ENCODE results near the gene ZBP1.
A peak's percentile ranks its signal among the peaks of the same experiment; 100 is the strongest.

ZBP1 gene

GRCh38 chr20:57653910-57654309 is 33.7 kb upstream of the ZBP1 start:
- FAIRE-seq (no peak), DNase-seq (ENCODE audit: insufficient read length, low spot score) (no peak)
- TF ChIP-seq TAF1 (IDR thresholded peaks at IDR 0.05; ENCODE audit: low read depth, low read length): no peak
- no peak for TF ChIP-seq SPI1 (IDR thresholded peaks at IDR 0.05; ENCODE audit: low read depth, low read length)
- no peak for TF ChIP-seq POU2F2 (IDR thresholded peaks at IDR 0.05; ENCODE audit: low read depth, low read length)
- TF ChIP-seq PAX5 (IDR thresholded peaks at IDR 0.05; ENCODE audit: insufficient read depth, low read length, severe bottlenecking): no peak

GRCh38 chr20:57653546-57653900 is 33.3 kb upstream of the ZBP1 start:
- FAIRE-seq (no peak), DNase-seq (ENCODE audit: insufficient read length, low spot score) (no peak)
- TF ChIP-seq PAX5 (IDR thresholded peaks at IDR 0.05; ENCODE audit: insufficient read depth, low read length, severe bottlenecking) (no peak), POLR2A (IDR thresholded peaks at IDR 0.05; ENCODE audit: low read depth, low read length) (no peak), TAF1 (IDR thresholded peaks at IDR 0.05; ENCODE audit: low read depth, low read length) (no peak), POLR2AphosphoS5 (IDR thresholded peaks at IDR 0.05; ENCODE audit: low read depth, low read length) (no peak), SPI1 (IDR thresholded peaks at IDR 0.05; ENCODE audit: low read depth, low read length) (no peak), POU2F2 (IDR thresholded peaks at IDR 0.05; ENCODE audit: low read depth, low read length) (no peak)

GRCh38 chr20:57652606-57653545 is 32.6 kb upstream of the ZBP1 start:
- peak; percentile 7 for DNase-seq (ENCODE audit: insufficient read length, low spot score)
- FAIRE-seq: no peak
- TF ChIP-seq POLR2A (IDR thresholded peaks at IDR 0.05; ENCODE audit: low read depth, low read length): no peak
- no peak for TF ChIP-seq SPI1 (IDR thresholded peaks at IDR 0.05; ENCODE audit: low read depth, low read length)
- TF ChIP-seq PAX5 (IDR thresholded peaks at IDR 0.05; ENCODE audit: insufficient read depth, low read length, severe bottlenecking): no peak
- no peak for TF ChIP-seq POLR2AphosphoS5 (IDR thresholded peaks at IDR 0.05; ENCODE audit: low read depth, low read length)
- no peak for TF ChIP-seq POU2F2 (IDR thresholded peaks at IDR 0.05; ENCODE audit: low read depth, low read length)
- no peak for TF ChIP-seq TAF1 (IDR thresholded peaks at IDR 0.05; ENCODE audit: low read depth, low read length)

- TF ChIP-seq POU2F2 (IDR thresholded peaks at IDR 0.05; ENCODE audit: low read depth, low read length) (no peak), TAF1 (IDR thresholded peaks at IDR 0.05; ENCODE audit: low read depth, low read length) (no peak), PAX5 (IDR thresholded peaks at IDR 0.05; ENCODE audit: insufficient read depth, low read length, severe bottlenecking) (no peak), POLR2AphosphoS5 (IDR thresholded peaks at IDR 0.05; ENCODE audit: low read depth, low read length) (no peak), SPI1 (IDR thresholded peaks at IDR 0.05; ENCODE audit: low read depth, low read length) (no peak), POLR2A (IDR thresholded peaks at IDR 0.05; ENCODE audit: low read depth, low read length) (no peak)
- DNase-seq (ENCODE audit: insufficient read length, low spot score) (peak; percentile 5), FAIRE-seq (no peak)
Observed at GRCh38 chr20:57651881-57652605, 31.8 kb upstream of the ZBP1 start.

GRCh38 chr20:57650756-57651483 is 30.7 kb upstream of the ZBP1 start:
- TF ChIP-seq PAX5 (IDR thresholded peaks at IDR 0.05; ENCODE audit: insufficient read depth, low read length, severe bottlenecking) (no peak), POU2F2 (IDR thresholded peaks at IDR 0.05; ENCODE audit: low read depth, low read length) (no peak), SPI1 (IDR thresholded peaks at IDR 0.05; ENCODE audit: low read depth, low read length) (no peak), POLR2AphosphoS5 (IDR thresholded peaks at IDR 0.05; ENCODE audit: low read depth, low read length) (no peak), POLR2A (IDR thresholded peaks at IDR 0.05; ENCODE audit: low read depth, low read length) (no peak), TAF1 (IDR thresholded peaks at IDR 0.05; ENCODE audit: low read depth, low read length) (no peak)
- DNase-seq (ENCODE audit: insufficient read length, low spot score) (no peak), FAIRE-seq (no peak)

- TF ChIP-seq PAX5 (IDR thresholded peaks at IDR 0.05; ENCODE audit: insufficient read depth, low read length, severe bottlenecking): no peak
- no peak for DNase-seq (ENCODE audit: insufficient read length, low spot score)
- FAIRE-seq: no peak
Observed at GRCh38 chr20:57650266-57650665, 30.0 kb upstream of the ZBP1 start.

GRCh38 chr20:57649617-57650015 is 29.4 kb upstream of the ZBP1 start:
- FAIRE-seq (no peak), DNase-seq (ENCODE audit: insufficient read length, low spot score) (no peak)
- no peak for TF ChIP-seq TAF1 (IDR thresholded peaks at IDR 0.05; ENCODE audit: low read depth, low read length)
- TF ChIP-seq POLR2AphosphoS5 (IDR thresholded peaks at IDR 0.05; ENCODE audit: low read depth, low read length): no peak
- TF ChIP-seq PAX5 (IDR thresholded peaks at IDR 0.05; ENCODE audit: insufficient read depth, low read length, severe bottlenecking): no peak

- TF ChIP-seq POU2F2 (IDR thresholded peaks at IDR 0.05; ENCODE audit: low read depth, low read length) (no peak), SPI1 (IDR thresholded peaks at IDR 0.05; ENCODE audit: low read depth, low read length) (no peak), POLR2AphosphoS5 (IDR thresholded peaks at IDR 0.05; ENCODE audit: low read depth, low read length) (no peak), PAX5 (IDR thresholded peaks at IDR 0.05; ENCODE audit: insufficient read depth, low read length, severe bottlenecking) (no peak), POLR2A (IDR thresholded peaks at IDR 0.05; ENCODE audit: low read depth, low read length) (no peak), TAF1 (IDR thresholded peaks at IDR 0.05; ENCODE audit: low read depth, low read length) (no peak)
- DNase-seq (ENCODE audit: insufficient read length, low spot score): no peak
- FAIRE-seq: no peak
Observed at GRCh38 chr20:57648878-57649616, 28.8 kb upstream of the ZBP1 start.

All from GM12891 (cell line).